Mammary epithelial cell (primary cell): ENCODE results near the gene OR7G3.

Experiments
- CTCF ChIP-seq, 2 donors: IDR thresholded peaks in 1 of 2; conservative IDR thresholded peaks in 1 of 2; 2 replicates each; pipeline ENCODE4 v1.5.1; 2011 to 2012; ENCODE audit warnings: inconsistent platforms in 2 of 2, low read length in 2 of 2, mild to moderate bottlenecking in 2 of 2, control low read depth in 1 of 2, low read depth in 1 of 2; ENCODE audit not compliant: insufficient read depth in 1 of 2; ENCODE audit errors: extremely low read depth in 1 of 2
- EZH2 ChIP-seq: IDR thresholded peaks from 2 replicates; pipeline ENCODE4 v1.6.1; 2012; ENCODE audit warnings: low read length, inconsistent platforms, borderline replicate concordance

- TF ChIP-seq EZH2 (no peak), CTCF (conservative IDR thresholded peaks at IDR 0.05 in 1 of 2, IDR thresholded peaks at IDR 0.05 in 1 of 2; ENCODE audit: extremely low read depth in 1 of 2, insufficient read depth in 1 of 2, low read depth in 1 of 2, low read length in 2 of 2) (no peak)
Measured at GRCh38 chr19:9107375-9107774, 19.4 kb downstream of the OR7G3 start, which contains the start of gene OR7G2.
